ENCODE results near the gene SHC3.
"Not testable (repeated sequence)": the region's sequence is repeated elsewhere in the genome, so short reads cannot be mapped to it uniquely, and the experiment has no call there.

Gene SHC3, protein sequence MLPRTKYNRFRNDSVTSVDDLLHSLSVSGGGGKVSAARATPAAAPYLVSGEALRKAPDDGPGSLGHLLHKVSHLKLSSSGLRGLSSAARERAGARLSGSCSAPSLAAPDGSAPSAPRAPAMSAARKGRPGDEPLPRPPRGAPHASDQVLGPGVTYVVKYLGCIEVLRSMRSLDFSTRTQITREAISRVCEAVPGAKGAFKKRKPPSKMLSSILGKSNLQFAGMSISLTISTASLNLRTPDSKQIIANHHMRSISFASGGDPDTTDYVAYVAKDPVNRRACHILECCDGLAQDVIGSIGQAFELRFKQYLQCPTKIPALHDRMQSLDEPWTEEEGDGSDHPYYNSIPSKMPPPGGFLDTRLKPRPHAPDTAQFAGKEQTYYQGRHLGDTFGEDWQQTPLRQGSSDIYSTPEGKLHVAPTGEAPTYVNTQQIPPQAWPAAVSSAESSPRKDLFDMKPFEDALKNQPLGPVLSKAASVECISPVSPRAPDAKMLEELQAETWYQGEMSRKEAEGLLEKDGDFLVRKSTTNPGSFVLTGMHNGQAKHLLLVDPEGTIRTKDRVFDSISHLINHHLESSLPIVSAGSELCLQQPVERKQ

DNA sequence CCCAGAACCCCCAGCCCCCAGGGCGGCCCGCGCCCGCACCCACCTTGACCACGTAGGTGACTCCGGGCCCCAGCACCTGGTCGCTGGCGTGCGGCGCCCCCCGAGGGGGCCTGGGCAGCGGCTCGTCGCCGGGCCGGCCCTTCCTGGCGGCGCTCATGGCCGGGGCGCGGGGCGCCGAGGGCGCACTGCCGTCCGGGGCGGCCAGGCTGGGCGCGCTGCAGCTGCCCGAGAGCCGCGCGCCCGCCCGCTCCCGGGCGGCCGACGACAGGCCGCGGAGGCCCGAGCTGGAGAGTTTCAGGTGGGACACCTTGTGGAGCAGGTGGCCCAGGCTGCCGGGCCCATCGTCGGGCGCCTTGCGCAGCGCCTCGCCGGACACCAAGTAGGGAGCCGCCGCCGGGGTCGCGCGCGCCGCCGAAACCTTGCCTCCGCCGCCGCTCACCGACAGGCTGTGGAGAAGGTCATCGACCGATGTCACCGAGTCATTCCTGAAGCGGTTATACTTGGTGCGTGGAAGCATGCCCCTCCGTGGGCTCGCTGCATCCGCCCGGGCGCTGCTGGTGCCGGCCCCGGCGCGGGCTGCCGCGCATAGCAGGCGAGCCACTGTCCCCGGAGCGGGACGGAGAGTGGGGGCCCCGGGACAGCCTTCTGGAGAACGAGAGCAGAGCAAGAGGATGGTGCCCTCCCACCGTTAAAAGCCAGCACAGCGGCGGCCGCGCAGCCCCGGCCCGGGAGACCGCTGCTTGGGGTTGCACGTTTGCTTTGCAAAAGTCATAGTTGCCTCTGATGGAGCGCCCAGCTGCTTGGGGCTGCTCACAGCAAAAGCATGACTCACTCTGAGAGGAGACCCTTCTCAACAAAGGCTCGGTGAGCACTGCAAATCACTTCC is at the start of gene SHC3:
SHC3 (minus strand) TSS at position 875 of the 886 bp plus-strand sequence; CDS start at position 517, 358 bp downstream.
- DNase-seq = peak in 1 of 3 donors; percentile 21

DNA sequence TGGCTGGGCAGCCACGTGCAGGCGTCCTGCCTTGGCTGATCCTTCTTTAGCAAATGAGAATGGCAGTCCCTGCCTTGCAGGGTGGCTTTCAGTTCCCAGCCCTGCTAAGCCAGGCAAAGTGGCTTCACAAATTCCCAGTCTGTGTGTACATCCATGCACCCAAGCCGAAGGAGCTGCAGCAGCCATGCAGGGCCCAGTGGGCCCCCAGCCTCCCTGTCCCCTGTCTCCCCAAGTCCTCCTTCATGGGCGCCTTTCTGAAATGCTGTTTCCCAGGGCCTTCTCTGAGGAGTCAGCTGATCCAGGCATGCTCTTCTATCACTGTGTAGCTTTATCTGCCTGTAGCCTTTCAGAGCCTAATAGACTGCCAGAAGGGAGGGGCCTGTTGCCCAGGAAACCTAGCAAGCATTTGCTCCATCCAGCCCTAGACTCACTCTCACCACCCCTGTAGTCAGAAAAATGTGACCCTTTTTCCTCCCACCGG is 47.4 kb upstream of the SHC3 start:
- DNase-seq = no peak

DNA sequence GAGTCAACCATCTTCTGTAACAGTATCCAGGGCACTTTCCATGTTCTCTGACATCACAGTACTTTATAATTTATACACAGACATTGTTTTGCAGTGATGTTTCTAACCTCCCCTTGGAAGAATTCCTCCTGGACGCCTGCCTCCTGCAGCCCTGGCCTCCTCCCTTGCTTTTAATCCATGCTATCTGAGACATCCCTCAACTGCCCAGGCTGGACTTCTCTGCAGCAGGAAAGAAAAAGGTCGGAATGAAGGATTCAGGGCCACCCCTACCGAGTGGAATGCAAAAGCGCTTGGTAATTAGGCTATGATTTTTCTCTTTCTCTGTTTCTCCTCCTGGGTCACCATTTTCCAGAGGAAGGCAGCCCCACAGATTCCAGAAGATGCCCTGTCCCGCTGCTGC is 47.0 kb upstream of the SHC3 start:
- DNase-seq = no peak

DNA sequence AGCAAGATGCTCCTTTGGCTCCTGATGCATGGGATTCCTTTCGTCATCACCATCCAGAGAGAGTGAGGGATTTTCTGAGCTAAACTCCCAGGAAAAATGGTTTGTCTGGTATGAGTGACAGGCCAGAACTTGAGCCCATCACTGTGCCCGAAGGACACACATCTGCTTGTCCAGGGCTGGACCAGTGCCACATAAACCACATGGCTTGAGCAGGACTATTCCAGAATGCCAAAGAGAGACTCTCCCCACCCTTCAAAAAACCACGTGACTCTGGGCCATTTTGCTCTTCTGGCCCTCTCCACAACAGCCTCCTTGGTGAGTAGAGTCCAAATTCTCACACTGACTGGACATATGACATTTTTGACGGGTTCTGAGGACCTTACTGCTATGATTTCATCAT is 46.4 kb upstream of the SHC3 start:
- no peak for DNase-seq

DNA sequence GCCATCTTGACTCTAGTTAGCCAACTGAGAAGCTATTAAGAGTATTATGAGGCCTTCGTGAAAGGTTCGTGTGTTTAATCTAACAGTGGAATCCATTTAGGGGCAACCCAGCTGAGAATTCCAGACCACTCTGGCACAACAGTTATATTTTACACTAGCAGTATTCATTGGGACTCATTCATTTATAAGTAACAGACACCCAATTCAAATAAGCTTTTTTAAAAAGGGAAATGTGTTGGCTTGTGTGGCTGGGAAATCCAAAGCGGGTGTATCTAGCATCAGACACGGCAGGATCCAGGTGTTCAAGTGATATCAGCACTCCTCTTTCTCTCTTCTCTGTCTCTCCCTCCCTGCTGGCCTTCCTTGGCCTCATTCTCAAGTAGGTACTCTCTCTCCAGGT is 46.0 kb upstream of the SHC3 start:
- DNase-seq = no peak

DNA sequence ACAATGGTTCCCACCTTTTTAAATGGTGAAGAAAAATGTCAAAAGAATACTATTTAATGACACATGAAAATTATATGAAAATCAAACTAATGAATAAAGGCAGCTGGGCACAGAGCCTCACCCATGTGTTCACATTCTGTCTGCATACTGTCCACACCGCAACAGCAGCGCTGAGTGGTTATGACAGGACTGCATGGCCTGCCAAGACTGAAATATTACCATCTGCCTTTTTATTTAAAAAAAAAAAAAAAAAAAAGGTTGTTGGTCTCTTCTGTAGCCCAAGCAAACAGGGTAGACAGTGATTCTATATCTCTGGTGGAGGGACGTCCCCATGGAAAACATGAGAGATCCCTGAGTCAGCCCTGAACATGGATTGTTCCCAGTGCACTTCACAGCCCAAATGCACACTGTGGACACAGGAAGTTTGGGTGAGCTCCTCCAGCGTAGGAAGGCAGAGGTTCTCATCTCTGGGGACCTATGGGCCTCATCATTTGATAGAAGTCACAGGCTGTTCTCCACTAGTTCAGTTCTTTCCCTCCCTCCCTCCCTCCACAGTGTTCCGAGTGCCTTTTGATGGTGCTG is 44.9 kb upstream of the SHC3 start:
- DNase-seq = no peak

DNA sequence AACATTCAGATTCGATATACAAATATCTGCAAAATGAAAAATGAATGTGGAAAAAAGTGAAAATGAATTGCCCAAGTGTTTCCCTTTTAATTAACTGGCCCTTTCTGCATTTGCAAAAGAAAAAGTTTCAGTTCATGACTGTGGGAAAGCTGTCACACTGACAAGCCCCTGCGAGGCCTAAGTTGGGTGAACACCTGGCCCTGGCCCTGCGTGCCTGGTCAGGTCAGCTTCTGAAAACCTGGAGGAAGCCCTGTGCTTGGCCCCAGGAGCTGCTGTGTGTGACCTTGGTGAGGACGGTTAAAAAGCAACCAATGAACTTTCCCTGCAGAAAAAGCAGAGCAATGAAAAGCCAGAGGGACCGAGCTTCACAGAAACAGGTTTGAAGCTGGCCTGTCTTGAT is 41.0 kb upstream of the SHC3 start:
- no peak for DNase-seq

DNA sequence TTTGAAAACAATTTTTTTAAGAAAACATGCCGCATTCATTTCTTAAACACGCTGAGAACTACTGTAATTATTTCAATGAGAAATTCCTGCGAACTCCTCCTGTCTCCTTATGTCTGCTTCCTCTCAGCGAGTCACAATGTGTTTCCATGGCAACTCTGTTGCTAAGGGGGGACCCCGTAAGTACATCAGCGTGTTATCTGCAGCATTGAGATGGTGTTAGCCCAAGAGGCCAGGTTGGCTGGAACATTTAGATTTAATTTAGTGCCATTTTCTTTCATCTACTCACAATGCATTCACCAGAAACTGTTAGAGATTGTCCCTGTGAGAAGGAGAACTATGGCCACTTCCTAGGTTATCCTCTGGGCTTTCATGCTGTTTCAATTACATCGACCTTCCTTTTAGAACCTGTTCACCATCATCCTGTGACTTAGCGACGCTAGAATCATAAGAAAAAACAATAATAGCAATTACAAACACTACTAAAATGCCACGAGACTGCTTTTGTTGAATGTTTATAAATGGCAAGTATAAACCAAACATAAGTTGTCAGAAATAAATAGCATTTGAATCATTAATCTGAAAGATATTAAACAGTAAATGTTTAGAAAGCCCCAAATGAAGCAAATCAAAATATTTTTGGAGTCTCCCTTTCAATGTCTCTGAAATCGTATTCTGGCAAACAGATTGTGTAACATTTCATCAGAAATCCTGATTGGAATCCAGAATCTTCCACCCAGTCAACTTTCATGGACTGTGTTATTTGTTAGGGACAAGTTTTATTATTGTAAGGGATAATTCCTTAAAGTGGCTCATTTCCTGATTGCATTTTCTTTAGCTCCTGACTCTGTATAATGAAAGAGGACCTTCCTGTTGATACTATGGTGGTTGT is 39.7 kb upstream of the SHC3 start:
- no peak for DNase-seq

DNA sequence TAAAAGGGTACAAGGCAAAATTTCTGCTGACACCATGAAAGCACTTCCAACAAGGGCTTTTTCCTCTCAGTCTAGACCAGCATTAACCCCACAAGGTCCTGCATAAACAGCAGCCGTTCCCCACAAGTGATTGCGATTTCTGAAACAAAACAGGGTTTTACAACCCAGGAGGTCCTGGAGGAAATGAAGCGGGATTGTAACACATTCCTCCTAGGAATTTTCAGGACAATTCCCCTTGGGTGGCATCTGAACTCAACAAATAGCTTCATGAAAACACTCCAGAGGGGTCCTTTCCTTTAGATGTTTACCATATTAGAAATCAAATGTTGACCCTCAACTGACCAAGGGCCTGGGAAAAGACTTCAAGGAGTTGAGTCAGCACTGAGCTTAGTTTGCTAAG is 36.7 kb upstream of the SHC3 start:
- DNase-seq = no peak

DNA sequence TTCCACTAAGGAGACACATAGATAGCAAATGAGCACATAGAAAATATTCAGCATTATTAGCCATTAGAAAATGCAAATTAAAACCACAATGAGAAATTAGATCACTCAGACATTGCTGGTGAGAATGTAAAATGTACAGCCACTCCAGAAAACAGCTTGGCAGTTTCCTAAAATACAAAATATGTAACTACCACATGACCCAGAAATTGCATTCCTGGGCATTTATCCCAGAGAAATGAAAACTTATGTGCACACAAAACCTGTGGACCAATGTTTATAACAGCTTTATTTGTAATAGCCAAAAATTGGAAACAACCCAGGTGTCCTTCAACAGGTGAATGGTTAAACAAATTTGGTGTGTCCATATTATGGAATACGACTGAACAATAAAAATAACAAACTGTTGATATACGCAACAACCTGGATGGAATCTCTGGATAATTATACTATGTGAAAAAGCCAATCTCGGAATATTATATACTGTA is 34.8 kb upstream of the SHC3 start:
- no peak for DNase-seq

DNA sequence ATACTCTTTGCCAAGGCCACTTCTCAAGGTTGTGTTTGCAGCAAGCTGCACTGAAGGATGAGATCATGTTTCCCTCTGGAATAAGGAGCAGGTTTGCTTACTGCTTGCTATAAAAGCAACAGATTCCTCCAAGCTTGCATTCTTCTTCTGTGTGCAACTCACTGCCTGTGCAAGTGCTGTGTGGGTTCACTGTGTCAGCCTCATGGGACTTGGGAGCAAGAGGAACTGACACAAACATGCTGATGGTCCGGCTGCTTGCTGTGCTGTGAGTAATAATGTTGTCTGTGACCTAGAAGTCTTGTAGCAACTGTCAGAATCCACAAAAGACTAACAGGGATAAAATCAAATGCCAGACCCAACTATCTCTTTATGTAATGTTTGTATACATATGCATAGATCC is 33.6 kb upstream of the SHC3 start:
- DNase-seq = peak; percentile 48 to 62 (median 57)

DNA sequence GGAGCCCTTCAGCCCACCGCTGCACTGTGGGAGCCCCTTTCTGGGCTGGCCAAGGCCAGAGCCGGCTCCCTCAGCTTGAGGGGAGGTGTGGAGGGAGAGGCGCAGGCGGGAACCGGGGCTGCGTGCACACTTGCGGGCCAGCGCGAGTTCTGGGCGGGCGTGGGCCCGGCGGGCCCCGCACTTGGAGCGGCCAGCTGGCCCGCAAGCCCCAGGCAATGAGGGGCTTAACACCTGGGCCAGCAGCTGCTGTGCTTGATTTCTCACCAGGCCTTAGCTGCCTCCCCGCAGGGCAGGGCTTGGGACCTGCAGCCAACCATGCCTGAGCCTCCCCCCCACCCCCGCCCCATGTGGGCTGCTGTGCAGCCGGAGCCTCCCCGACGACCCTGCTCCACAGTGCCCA is 30.7 kb upstream of the SHC3 start:
- not testable (repeated sequence) for DNase-seq

DNA sequence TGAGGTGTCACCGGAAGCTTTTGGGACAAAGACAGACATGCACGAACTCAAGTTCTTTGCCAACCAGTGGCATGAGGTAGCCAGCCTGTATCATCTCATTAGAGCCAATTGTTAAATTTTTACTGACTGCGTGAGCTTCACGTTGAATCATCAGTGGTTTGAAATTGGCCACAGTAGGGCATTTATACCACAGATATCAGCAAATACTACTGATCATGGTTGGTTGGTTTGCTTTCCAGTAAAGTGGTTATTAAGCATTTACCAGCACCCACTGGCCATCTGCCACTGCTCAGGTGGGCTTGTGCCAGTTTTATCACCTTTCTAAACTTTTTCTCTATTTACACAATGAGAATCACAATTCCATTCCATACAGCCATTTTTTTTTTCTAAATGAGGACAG is 28.4 kb upstream of the SHC3 start:
- DNase-seq = no peak

DNA sequence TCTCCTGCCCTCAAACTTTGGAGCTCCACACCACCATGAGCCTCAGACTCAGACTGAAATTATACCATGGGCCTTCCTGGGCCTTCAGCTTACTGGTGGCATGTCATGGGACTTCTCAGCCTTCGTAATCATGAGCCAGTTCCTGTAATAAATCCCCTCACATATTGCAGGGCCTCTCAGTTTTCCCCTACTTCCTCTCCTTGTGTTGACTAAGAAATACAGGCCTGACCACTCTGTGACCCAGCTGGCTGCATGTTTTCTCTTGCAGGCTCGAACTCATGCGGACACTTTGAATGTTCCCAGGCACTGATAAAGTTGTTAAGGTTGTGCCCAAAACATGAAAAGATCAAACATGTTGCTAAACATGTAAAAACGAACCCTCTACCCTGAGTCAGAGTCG is 26.2 kb upstream of the SHC3 start:
- DNase-seq = peak; percentile 51 to 68 (median 68)

DNA sequence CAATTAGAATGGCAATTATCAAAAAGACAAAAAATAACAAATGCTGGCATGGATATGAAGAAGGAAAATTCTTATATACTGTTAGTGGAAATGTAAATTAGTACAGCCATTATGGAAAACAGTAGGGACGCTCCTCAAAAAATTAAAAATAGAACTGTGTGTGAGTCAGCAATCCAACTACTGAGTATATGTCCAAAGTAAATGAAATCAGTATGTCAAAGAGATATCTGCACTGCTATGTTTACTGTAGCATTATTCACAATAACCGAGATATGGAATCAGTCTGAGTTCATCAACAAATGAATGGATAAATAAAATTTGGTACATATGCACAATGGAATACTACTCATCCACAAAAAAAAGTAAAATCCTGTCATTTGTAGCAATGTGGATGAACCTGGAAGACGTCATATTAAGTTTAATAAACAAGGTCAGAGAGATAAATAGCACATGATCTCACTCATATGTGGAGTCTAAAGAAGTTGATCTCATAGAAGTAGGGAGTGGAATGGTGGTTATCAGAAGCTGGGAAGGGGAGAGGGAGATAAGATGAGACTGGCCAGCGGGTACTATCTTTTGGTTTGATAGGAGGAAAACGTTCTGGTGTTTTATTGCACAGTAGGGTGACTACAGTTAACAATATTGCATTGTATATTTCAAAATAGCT is 16.6 kb upstream of the SHC3 start:
- no peak for DNase-seq

DNA sequence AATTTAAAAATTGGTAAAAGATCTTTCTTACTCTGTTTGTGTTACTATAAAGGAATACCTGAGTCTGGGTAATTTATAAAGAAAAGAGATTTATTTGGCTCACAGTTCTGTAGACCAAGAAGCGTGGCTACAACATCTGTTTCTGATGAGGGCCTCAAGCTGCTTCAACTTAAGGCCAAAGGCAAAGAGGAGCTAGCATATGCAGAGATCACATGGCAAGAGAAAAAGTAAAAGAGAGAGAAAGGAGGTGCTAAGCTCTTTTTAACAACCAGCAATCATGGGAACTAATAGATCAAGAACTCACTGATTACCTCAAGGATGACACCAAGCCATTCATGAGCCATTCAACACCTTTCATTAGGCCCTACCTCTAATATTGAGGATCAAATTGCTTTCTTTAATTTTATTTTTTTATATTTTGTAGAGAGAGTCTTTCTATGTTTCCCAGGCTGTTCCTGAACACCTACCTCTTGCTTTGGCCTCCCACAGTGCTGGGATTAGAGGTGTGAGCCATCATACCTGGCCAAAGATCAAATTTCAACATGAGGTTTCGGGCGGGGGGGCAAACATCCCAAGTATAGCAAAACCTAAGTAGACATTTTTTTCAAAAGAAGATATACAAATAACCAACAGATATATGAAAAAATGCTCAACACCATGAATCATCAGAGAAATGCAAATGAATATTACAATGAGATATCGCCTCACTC is 16.0 kb upstream of the SHC3 start:
- DNase-seq = no peak

DNA sequence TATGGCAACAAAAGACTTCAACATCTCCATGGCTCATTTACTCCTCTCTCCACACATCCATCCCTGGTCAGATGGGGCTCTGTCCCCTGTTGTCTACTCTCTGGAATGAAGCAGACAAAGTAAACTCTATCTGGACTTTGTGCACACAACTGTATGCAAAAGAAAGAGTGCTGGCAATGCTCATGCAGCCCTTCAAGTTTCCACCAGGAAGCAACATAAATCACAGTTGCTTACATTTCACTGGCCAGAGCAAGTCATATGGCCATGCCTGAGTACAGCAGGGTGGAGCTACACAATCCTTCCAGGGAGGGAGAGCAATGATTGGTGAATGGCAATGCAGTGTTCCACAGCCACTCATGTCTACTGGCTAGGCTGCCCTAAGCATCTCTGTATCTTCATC is 12.4 kb upstream of the SHC3 start:
- DNase-seq = no peak

DNA sequence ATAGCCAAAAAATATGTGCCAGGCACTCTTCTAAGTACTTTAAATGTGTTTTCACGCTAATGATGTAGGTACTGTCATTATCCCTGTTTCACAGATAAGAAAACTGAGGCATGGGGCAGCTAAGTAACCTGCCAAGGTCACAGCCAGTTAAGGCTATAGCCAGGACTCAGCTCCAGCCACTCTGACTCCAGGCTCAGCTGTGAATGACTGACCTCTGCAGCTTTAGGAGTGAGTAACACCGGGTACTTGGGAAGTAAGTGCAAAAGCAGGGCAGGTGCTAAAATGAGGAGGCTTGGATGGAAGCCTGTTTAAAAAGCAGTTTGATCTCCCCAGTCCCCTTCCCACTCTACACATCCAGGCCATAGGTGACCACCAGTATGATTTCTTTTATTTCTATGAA is 10.6 kb upstream of the SHC3 start:
- no peak for DNase-seq

DNA sequence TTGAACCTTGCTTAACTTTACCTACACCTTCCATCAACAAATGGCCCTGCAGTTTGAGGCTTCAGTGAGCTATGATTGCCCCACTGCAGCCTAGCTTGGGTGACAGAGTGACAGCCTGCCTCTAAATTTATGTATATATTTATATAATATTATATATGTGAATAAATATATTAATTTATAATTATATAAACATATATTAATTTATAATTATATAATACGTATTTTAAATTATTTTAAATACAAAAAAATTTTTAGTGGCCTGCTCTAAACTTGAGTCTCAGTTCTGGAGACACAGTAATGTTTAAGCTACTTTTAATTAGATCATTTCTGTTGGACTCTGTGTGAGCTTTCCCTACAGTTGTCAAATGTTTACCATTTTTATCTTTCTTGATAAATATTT is 9.3 kb upstream of the SHC3 start:
- no peak for DNase-seq

DNA sequence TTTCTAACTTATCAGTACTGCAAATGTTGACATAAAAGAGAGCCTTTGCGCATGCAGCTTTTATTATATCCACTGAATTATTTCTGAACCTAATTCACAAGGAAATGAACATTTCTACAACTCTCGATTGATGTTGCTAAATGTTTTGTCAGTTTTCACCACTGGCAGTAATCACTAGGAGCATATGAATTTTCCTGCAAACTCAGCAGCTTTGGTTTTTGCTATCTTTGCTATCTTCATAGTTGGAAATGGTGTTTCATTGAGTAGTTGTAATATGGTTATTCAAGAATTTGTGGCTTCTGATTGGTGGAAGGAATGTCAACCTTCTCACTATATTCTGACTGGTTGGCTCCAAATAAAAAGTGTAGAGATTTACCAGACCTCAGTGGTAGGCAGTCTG is 8.9 kb upstream of the SHC3 start:
- no peak for DNase-seq

DNA sequence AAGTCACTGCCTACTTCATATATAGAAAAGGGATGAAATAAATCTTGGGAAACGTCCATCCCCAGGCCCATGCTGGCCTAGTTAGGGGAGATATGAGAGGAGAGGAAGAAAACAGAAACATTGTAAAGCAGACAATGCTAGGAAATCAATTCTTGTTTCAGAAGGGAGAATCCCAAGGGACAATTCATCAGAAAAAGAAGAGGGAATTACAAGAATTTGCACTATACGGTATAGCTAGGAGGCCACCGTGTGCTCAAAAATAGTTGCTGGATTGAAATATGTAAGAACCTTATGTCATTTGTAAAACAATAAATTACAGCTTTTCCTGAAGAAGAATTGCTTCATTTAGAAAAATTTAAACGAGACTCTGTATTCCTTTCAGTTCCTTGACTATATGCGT is 8.3 kb upstream of the SHC3 start:
- no peak for DNase-seq

All from suppressor macrophage treated with lipopolysaccharide for 1 hour (primary cell).